ENCODE data around the gene PI4K2B.

- TF ChIP-seq CTCF (IDR thresholded peaks at IDR 0.05; ENCODE audit: low read length) = no peak
- no peak for TF ChIP-seq EZH2 (optimal IDR thresholded peaks at IDR 0.05; ENCODE audit: low read depth, low read length)
These were observed 1.6 kb downstream of the PI4K2B start for GRCh38 chr4:25235401-25235800.

Data from MM.1S (cell line).